ENCODE results near the gene ADCY1.

DNA sequence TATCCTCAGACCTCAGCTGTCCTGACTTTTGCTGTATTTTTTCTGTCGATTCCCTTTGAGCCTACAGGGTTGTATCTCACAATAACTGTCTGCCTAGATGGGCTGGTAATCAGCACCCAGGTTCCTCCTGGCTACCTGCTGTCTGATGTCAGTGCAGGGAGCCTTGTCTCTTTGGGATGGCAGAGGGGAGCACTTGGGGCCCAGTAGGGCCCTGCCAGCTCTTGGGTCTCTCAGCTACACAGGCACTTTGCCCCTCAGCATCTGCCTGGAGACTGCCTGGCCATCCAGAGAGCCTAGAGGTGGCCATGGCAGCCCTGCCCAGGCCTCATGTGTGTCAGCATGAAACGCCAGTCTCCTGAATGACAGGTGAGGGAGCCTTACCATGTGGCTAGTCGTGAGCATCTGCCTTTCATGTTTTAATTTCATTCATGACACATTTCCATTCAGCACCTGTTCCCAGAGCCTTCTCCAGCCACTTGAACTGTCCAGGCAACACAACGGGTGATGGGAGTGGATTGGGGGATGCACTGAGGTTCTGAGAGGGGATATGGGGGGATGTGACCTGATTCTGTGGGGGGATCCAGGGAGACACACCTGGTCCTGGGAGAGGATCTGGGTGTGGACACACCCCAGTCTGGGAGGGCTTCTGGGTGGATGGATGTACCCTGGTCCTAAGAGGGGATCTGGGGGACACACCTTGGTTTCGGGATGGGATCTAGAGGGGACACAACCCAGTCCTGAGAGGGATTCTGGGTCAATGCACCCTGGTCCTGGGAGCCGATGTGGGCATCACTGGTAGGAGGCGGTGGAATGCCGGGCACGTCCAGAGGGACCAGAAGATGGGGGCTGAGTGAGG, 21.9 kb downstream of the ADCY1 start:
- TF ChIP-seq, protein P1, sequence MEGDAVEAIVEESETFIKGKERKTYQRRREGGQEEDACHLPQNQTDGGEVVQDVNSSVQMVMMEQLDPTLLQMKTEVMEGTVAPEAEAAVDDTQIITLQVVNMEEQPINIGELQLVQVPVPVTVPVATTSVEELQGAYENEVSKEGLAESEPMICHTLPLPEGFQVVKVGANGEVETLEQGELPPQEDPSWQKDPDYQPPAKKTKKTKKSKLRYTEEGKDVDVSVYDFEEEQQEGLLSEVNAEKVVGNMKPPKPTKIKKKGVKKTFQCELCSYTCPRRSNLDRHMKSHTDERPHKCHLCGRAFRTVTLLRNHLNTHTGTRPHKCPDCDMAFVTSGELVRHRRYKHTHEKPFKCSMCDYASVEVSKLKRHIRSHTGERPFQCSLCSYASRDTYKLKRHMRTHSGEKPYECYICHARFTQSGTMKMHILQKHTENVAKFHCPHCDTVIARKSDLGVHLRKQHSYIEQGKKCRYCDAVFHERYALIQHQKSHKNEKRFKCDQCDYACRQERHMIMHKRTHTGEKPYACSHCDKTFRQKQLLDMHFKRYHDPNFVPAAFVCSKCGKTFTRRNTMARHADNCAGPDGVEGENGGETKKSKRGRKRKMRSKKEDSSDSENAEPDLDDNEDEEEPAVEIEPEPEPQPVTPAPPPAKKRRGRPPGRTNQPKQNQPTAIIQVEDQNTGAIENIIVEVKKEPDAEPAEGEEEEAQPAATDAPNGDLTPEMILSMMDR (IDR thresholded peaks at IDR 0.05): no peak
- TF ChIP-seq EP300 (IDR thresholded peaks at IDR 0.05): no peak
- TF ChIP-seq POLR2A (IDR thresholded peaks at IDR 0.05): no peak
